NCI-H1930 (cell line): ENCODE data around the gene SEMA4F.
A peak's percentile ranks its signal among the peaks of the same experiment; 100 is the strongest.

Experiments used
- DNase-seq, 2 experiments: peaks; one replicate each; lab custom pipeline; 2025; lab: John Stamatoyannopoulos, UW

SEMA4F gene

GRCh38 chr2:74668087-74668486 lies 14.0 kb downstream of the SEMA4F start:
- DNase-seq = no peak

- DNase-seq = no peak
Observed at GRCh38 chr2:74670263-74670662, 16.2 kb downstream of the SEMA4F start.

- DNase-seq = no peak
Observed at GRCh38 chr2:74671479-74671878, 17.4 kb downstream of the SEMA4F start.

- DNase-seq = no peak
Observed at GRCh38 chr2:74673826-74674528, 19.9 kb downstream of the SEMA4F start.

GRCh38 chr2:74675090-74675489 lies 21.0 kb downstream of the SEMA4F start:
- DNase-seq = no peak

- DNase-seq = no peak
Observed at GRCh38 chr2:74676331-74676730, 22.3 kb downstream of the SEMA4F start.

GRCh38 chr2:74679615-74680014 lies 25.6 kb downstream of the SEMA4F start:
- no peak for DNase-seq

- no peak for DNase-seq
Observed at GRCh38 chr2:74682501-74682900, 28.5 kb downstream of the SEMA4F start.

GRCh38 chr2:74685408-74685807 lies 31.4 kb downstream of the SEMA4F start:
- DNase-seq = no peak

- DNase-seq = no peak
Observed at GRCh38 chr2:74688881-74689280, 34.8 kb downstream of the SEMA4F start.

GRCh38 chr2:74689671-74690070 lies 35.6 kb downstream of the SEMA4F start:
- no peak for DNase-seq

GRCh38 chr2:74690571-74690970 lies 36.5 kb downstream of the SEMA4F start:
- peak in 1 of 2 experiments; percentile 50 for DNase-seq

- no peak for DNase-seq
Observed at GRCh38 chr2:74691929-74692328, 37.9 kb downstream of the SEMA4F start.

- DNase-seq = no peak
Observed at GRCh38 chr2:74693213-74693612, 39.2 kb downstream of the SEMA4F start.

- no peak for DNase-seq
Observed at GRCh38 chr2:74693668-74694067, 39.6 kb downstream of the SEMA4F start.

GRCh38 chr2:74694281-74694680 lies 40.2 kb downstream of the SEMA4F start:
- no peak for DNase-seq

- DNase-seq = no peak
Observed at GRCh38 chr2:74695663-74696062, 41.6 kb downstream of the SEMA4F start.

GRCh38 chr2:74696829-74697228 lies 42.8 kb downstream of the SEMA4F start:
- DNase-seq = no peak

GRCh38 chr2:74700643-74701372 lies 46.8 kb downstream of the SEMA4F start:
- no peak for DNase-seq

GRCh38 chr2:74702001-74702715 lies 48.1 kb downstream of the SEMA4F start:
- DNase-seq = no peak

- no peak for DNase-seq
Observed at GRCh38 chr2:74703373-74703772, 49.3 kb downstream of the SEMA4F start.

- no peak for DNase-seq
Observed at GRCh38 chr2:74704216-74704615, 50.2 kb downstream of the SEMA4F start.

GRCh38 chr2:74706741-74707140 lies 52.7 kb downstream of the SEMA4F start:
- DNase-seq = no peak
